GM23248 (cell line): ENCODE measurements around the gene PTRH1. TPM values are rescaled to one million over a fixed set of nuclear protein-coding genes. Genes with fewer than 3 reads are reported as not detected.

ENCODE experiments used
- DNase-seq: peaks from one replicate; pipeline ENCODE4 v3.0.0-alpha.2; 2015
- H2AFZ ChIP-seq: fragments of 200-600 bp; sonication (generic); 2 replicates; pipeline ENCODE4 v1.6.1; 2016; ENCODE audit warnings: antibody characterized with exemption
- H3F3A ChIP-seq: fragments of 200-600 bp; sonication (generic); 2 replicates; pipeline ENCODE4 v1.6.1; 2016; ENCODE audit warnings: mild to moderate bottlenecking, antibody characterized with exemption, mixed run types; ENCODE audit not compliant: insufficient read depth
- H3K27ac ChIP-seq: fragments of 200-600 bp; sonication (generic); 2 replicates; pipeline ENCODE4 v1.5.1; 2016; ENCODE audit warnings: mild to moderate bottlenecking
- H3K27me3 ChIP-seq: fragments of 200-600 bp; sonication (generic); replicated peaks from 2 replicates; pipeline ENCODE4 v1.6.1; 2016; ENCODE audit warnings: mild to moderate bottlenecking; ENCODE audit not compliant: insufficient read depth
- H3K36me3 ChIP-seq: fragments of 200-600 bp; sonication (generic); 2 replicates; pipeline ENCODE4 v1.6.1; 2016; ENCODE audit warnings: low read depth, mild to moderate bottlenecking
- H3K4me1 ChIP-seq: fragments of 200-600 bp; sonication (generic); 2 replicates; pipeline ENCODE4 v1.6.1; 2016; ENCODE audit warnings: mild to moderate bottlenecking; ENCODE audit not compliant: insufficient read depth
- H3K4me2 ChIP-seq: fragments of 200-600 bp; sonication (generic); one replicate; pipeline ENCODE4 v1.6.1; 2016; ENCODE audit warnings: mild to moderate bottlenecking; ENCODE audit not compliant: unreplicated experiment
- H3K4me3 ChIP-seq: fragments of 200-600 bp; sonication (generic); 2 replicates; pipeline ENCODE4 v1.5.1; 2016; ENCODE audit warnings: mild to moderate bottlenecking
- H3K79me2 ChIP-seq: fragments of 200-600 bp; sonication (generic); 2 replicates; pipeline ENCODE4 v1.6.1; 2016; ENCODE audit warnings: mild to moderate bottlenecking; ENCODE audit not compliant: insufficient read depth
- H3K9ac ChIP-seq: fragments of 200-600 bp; sonication (generic); 2 replicates; pipeline ENCODE4 v1.6.1; 2016; ENCODE audit warnings: mild to moderate bottlenecking
- H3K9me2 ChIP-seq: fragments of 200-600 bp; sonication (generic); 2 replicates; pipeline ENCODE4 v1.6.1; 2016; ENCODE audit warnings: mixed run types, mild to moderate bottlenecking, moderate library complexity; ENCODE audit not compliant: insufficient read depth
- H3K9me3 ChIP-seq: fragments of 200-600 bp; sonication (generic); one replicate; pipeline ENCODE4 v1.6.1; 2017; ENCODE audit warnings: low read depth
- H4K20me1 ChIP-seq: fragments of 200-600 bp; sonication (generic); 2 replicates; pipeline ENCODE4 v1.6.0; 2016; ENCODE audit not compliant: insufficient read depth
- EZH2 ChIP-seq: fragments of 200-600 bp; sonication (generic); IDR thresholded peaks from 2 replicates; pipeline ENCODE4 v1.6.1; 2018; ENCODE audit warnings: antibody characterized with exemption, mild to moderate bottlenecking; ENCODE audit not compliant: insufficient read depth, poor library complexity, severe bottlenecking
- EZH2phosphoT487 ChIP-seq: fragments of 200-600 bp; sonication (generic); IDR thresholded peaks from 2 replicates; pipeline ENCODE4 v1.6.1; 2018; ENCODE audit warnings: antibody characterized with exemption, moderate library complexity, mild to moderate bottlenecking, low read depth; ENCODE audit not compliant: insufficient read depth
- WGBS, 2 experiments: methylation state at CpG; one replicate each; pipeline ENCODE4 v1.1.6; 2015 to 2017; ENCODE audit warnings: low lambda C conversion rate in 2 of 2, low coverage in 1 of 2; ENCODE audit errors: missing lambda C conversion rate in 2 of 2; 5-methylcytosine and 5-hydroxymethylcytosine counted together
- in situ Hi-C: fragments of 300-500 bp; cut with MboI; formaldehyde crosslinking; loops from 2 replicates; pipeline ENCODE4 v1.15.0; 2020
- polyA plus RNA-seq: library from polyadenylated mRNA; unstranded; fragments of >200 nt; fragmentation: Nextera tagmentation; extraction: Ambion mirVana; gene quantifications from 2 replicates; pipeline ENCODE4 v1.2.1, GENCODE V29; 2016
- total RNA-seq: library from RNA; depleted of rRNA; stranded (reverse); fragments of >200 nt; shearing (Covaris generic); gene quantifications from 2 replicates; pipeline ENCODE4 v1.2.3, GENCODE V29; 2014; rRNA removed

The PTRH1 gene
- total RNA-seq (23.1 and 33.1 TPM in 2 replicates), polyA plus RNA-seq (34.3 and 40.3 TPM in 2 replicates)

- Histone ChIP-seq H4K20me1 (no peaks in the 10 kb centered on the region), H3K9ac (peak within 1 kb of the TSS; percentile 88), H3K27ac (peak within 1 kb of the TSS; percentile 65), H2AFZ (peak within 1 kb of the TSS; percentile 77), H3K9me2 (no peaks in the 10 kb centered on the region), H3K4me3 (peak within 1 kb of the TSS; percentile 95), H3K36me3 (no peaks in the 10 kb centered on the region), H3K27me3 (no peaks in the 10 kb centered on the region), H3F3A (no peaks in the 10 kb centered on the region), H3K4me1 (peaks cover 8% of the 10 kb centered on the region; the same call in 1 of the 2 replicates), H3K79me2 (peaks cover 11% of the 10 kb centered on the region), H3K9me3 (no peaks in the 10 kb centered on the region), H3K4me2 (peak within 1 kb of the TSS; percentile 84)
- 1 to 2% methylated on average over 62 to 64 of the region's 65 CpGs for WGBS, 2 experiments
- DNase-seq, result peak; percentile 99
- TF ChIP-seq EZH2phosphoT487 (no peak), EZH2 (no peak)
- in situ Hi-C loops, result no loop called here
These were observed at the start of gene PTRH1, which contains the start of gene TTC16 for GRCh38 chr9:127715470-127716337. Gene PTRH1 (minus strand): TSS chr9:127715663. CDS start chr9:127715639, 24 bp downstream. Gene TTC16 (plus strand): TSS chr9:127716079. CDS start chr9:127716146, 67 bp downstream.

DNA sequence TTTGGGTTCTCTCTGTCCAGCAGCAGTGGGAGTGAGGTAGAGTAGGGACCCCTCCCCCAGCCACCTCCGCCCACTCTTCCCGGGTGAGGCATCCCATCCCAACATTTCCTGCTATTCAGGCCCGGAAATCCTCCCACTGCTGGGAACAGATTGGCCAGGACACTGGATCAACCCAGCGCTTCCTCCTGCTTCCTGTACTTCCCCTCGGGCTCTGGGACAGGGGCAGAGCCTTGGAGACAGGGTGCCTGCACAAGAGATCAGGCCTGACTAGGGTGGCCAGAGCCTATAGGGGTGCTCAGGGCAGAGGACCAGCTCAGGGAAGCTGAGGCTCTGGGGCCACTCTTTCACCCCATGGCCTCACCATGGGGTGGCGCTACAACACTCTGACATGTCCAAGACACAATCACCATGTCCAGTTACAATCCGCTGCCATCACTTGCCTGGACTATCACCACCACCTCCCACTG lies 48.5 kb upstream of the PTRH1 start:
- no peak overlapping the region for H3K27ac ChIP-seq
- peak; percentile 21 for DNase-seq
- no peaks in the 10 kb centered on the region for H3K79me2 ChIP-seq
- H3K4me1 ChIP-seq, result no peaks in the 10 kb centered on the region
- H3K36me3 ChIP-seq, result no peaks in the 10 kb centered on the region
- H3F3A ChIP-seq, result no peaks in the 10 kb centered on the region
- TF ChIP-seq EZH2phosphoT487, result no peak
- no peak for TF ChIP-seq EZH2
- no peaks in the 10 kb centered on the region for H3K9me2 ChIP-seq
- no peak overlapping the region for H3K9ac ChIP-seq
- peaks cover 4% of the 10 kb centered on the region; the same call in 1 of the 2 replicates for H3K27me3 ChIP-seq
- WGBS, 2 experiments, result 26 to 27% methylated on average over 7 of the region's 7 CpGs
- H3K9me3 ChIP-seq, result no peaks in the 10 kb centered on the region
- no peak overlapping the region for H2AFZ ChIP-seq
- H4K20me1 ChIP-seq, result no peaks in the 10 kb centered on the region
- H3K4me3 ChIP-seq, result no peak overlapping the region
- in situ Hi-C loops, result no loop called here
- no peak overlapping the region for H3K4me2 ChIP-seq

GRCh38 chr9:127762111-127762676 lies 46.7 kb upstream of the PTRH1 start:
- in situ Hi-C loops, result no loop called here
- H3K9me2 ChIP-seq, result no peaks in the 10 kb centered on the region
- H3K9ac ChIP-seq, result no peak overlapping the region
- DNase-seq, result no peak
- no peaks in the 10 kb centered on the region for H3K79me2 ChIP-seq
- H2AFZ ChIP-seq, result no peak overlapping the region
- 61% methylated on average over 16 of the region's 16 CpGs for WGBS, 2 experiments
- H3K36me3 ChIP-seq, result no peaks in the 10 kb centered on the region
- no peak for TF ChIP-seq EZH2phosphoT487
- no peak for TF ChIP-seq EZH2
- no peak overlapping the region for H3K27ac ChIP-seq
- H3K4me3 ChIP-seq, result no peak overlapping the region
- H3K27me3 ChIP-seq, result peaks cover 4% of the 10 kb centered on the region; the same call in 1 of the 2 replicates
- H4K20me1 ChIP-seq, result no peaks in the 10 kb centered on the region
- H3K9me3 ChIP-seq, result no peaks in the 10 kb centered on the region
- H3K4me1 ChIP-seq, result no peaks in the 10 kb centered on the region
- no peak overlapping the region for H3K4me2 ChIP-seq
- H3F3A ChIP-seq, result no peaks in the 10 kb centered on the region

DNA sequence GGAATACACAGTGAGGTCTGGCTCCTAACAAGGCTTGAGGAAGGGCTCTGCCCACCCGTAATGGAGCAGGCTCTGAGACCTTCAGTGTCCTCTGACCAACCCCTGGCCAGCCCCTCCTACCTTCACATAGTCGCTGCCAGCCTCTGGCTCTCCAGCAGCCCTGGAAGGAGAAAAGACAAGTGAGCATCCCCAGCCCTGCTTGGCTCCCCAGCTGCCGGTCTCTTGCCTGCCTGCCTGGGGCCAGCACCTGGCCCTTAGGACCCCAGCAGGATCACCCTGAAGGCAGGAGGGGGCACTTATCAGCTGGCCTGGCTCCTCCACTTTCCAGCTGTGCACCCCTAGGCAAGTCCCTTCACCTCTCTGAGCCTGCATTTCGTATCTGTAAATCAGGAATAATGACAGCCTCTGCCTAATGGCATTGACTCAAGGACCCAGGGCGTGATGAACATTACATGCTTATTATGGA lies 46.1 kb upstream of the PTRH1 start:
- Histone ChIP-seq H3K27ac (no peak overlapping the region), H3K36me3 (no peaks in the 10 kb centered on the region), H3K4me2 (no peak overlapping the region), H3K9me2 (no peaks in the 10 kb centered on the region), H4K20me1 (no peaks in the 10 kb centered on the region), H3K27me3 (peaks cover 4% of the 10 kb centered on the region; the same call in 1 of the 2 replicates), H3K9ac (no peak overlapping the region), H2AFZ (no peak overlapping the region), H3K9me3 (no peaks in the 10 kb centered on the region), H3F3A (no peaks in the 10 kb centered on the region), H3K4me1 (no peaks in the 10 kb centered on the region), H3K79me2 (no peaks in the 10 kb centered on the region), H3K4me3 (no peak overlapping the region)
- TF ChIP-seq EZH2 (no peak), EZH2phosphoT487 (no peak)
- DNase-seq, result no peak
- in situ Hi-C loops, result no loop called here
- 37 to 49% methylated on average over 5 of the region's 5 CpGs for WGBS, 2 experiments
